ENCODE measurements around the gene NDUFB7.

The NDUFB7 gene

GRCh38 chr19:14529254-14530004 lies 42.4 kb downstream of the NDUFB7 start, which contains the start of gene TECR:
TECR (plus strand) TSS chr19:14529594; CDS start chr19:14529697, 103 bp downstream.
- peak within 1 kb of the TSS; percentile 99 for H3K27ac ChIP-seq
- peak; percentile 99 for DNase-seq (ENCODE audit: low read depth, low spot score)

GRCh38 chr19:14528419-14529253 lies 43.2 kb downstream of the NDUFB7 start:
- peak overlapping the region; percentile 99 for H3K27ac ChIP-seq
- DNase-seq (ENCODE audit: low read depth, low spot score), result no peak

GRCh38 chr19:14526423-14526822 lies 45.4 kb downstream of the NDUFB7 start:
- DNase-seq (ENCODE audit: low read depth, low spot score), result no peak
- peak overlapping the region; percentile 99 for H3K27ac ChIP-seq

- DNase-seq (ENCODE audit: low read depth, low spot score), result peak; percentile 97
- H3K27ac ChIP-seq, result peak overlapping the region; percentile 99
Measured at GRCh38 chr19:14525729-14526128, 46.1 kb downstream of the NDUFB7 start.

- peak overlapping the region; percentile 98 for H3K27ac ChIP-seq
Measured at GRCh38 chr19:14520543-14520942, 51.3 kb downstream of the NDUFB7 start.

GRCh38 chr19:14519860-14520407 lies 51.9 kb downstream of the NDUFB7 start:
- DNase-seq (ENCODE audit: low read depth, low spot score), result peak; percentile 93
- H3K27ac ChIP-seq, result peak overlapping the region; percentile 98

More at GRCh38 chr19:14520543-14520942, 51.3 kb downstream of the NDUFB7 start:
- no peak for DNase-seq (ENCODE audit: low read depth, low spot score)

- peak overlapping the region; percentile 98 for H3K27ac ChIP-seq
- no peak for DNase-seq (ENCODE audit: low read depth, low spot score)
Measured at GRCh38 chr19:14519245-14519859, 52.5 kb downstream of the NDUFB7 start.

- no peak for DNase-seq (ENCODE audit: low read depth, low spot score)
- peak within 1 kb of the TSS; percentile 98 for H3K27ac ChIP-seq
Measured at GRCh38 chr19:14517840-14518505, 53.9 kb downstream of the NDUFB7 start, which contains the start of gene DNAJB1. DNAJB1 (minus strand) TSS chr19:14518397; CDS start chr19:14518349, 48 bp downstream.

GRCh38 chr19:14517446-14517839 lies 54.4 kb downstream of the NDUFB7 start:
- H3K27ac ChIP-seq, result peak overlapping the region; percentile 98
- no peak for DNase-seq (ENCODE audit: low read depth, low spot score)

GRCh38 chr19:14516746-14517438 lies 55.0 kb downstream of the NDUFB7 start:
- peak overlapping the region; percentile 98 for H3K27ac ChIP-seq
- DNase-seq (ENCODE audit: low read depth, low spot score), result no peak
